Measurements from ENCODE around the gene UPP1.

The UPP1 gene

GRCh38 chr7:48045195-48045765 is 43.8 kb upstream of the UPP1 start:
- Histone ChIP-seq H3K4me1 (ENCODE audit: control insufficient read depth in 1 of 2, insufficient read depth in 1 of 2, low read depth in 1 of 2, low read length in 1 of 2) (no peaks in the 10 kb centered on the region), H3K27ac (no peak overlapping the region), H3K4me3 (ENCODE audit: low read depth in 1 of 2, low read length in 1 of 2) (no peak overlapping the region), H3K36me3 (no peaks in the 10 kb centered on the region), H3K9me3 (no peaks in the 10 kb centered on the region), H3K27me3 (peaks cover 12% of the 10 kb centered on the region)
- no peak for TF ChIP-seq CTCF (IDR thresholded peaks at IDR 0.05)

- no peaks in the 10 kb centered on the region for H3K4me1 ChIP-seq (ENCODE audit: control insufficient read depth in 1 of 2, insufficient read depth in 1 of 2, low read depth in 1 of 2, low read length in 1 of 2)
- H3K27ac ChIP-seq = no peak overlapping the region
- H3K4me3 ChIP-seq (ENCODE audit: low read depth in 1 of 2, low read length in 1 of 2) = no peak overlapping the region
- peaks cover 12% of the 10 kb centered on the region for H3K27me3 ChIP-seq
- no peak for TF ChIP-seq CTCF (IDR thresholded peaks at IDR 0.05)
- no peaks in the 10 kb centered on the region for H3K36me3 ChIP-seq
- H3K9me3 ChIP-seq = no peaks in the 10 kb centered on the region
Observed at GRCh38 chr7:48046458-48046857, 42.6 kb upstream of the UPP1 start.

- H3K9me3 ChIP-seq = no peaks in the 10 kb centered on the region
- H3K36me3 ChIP-seq = no peaks in the 10 kb centered on the region
- no peak for TF ChIP-seq CTCF (IDR thresholded peaks at IDR 0.05)
- H3K27ac ChIP-seq = no peak overlapping the region
- H3K4me1 ChIP-seq (ENCODE audit: control insufficient read depth in 1 of 2, insufficient read depth in 1 of 2, low read depth in 1 of 2, low read length in 1 of 2) = no peaks in the 10 kb centered on the region
- no peak overlapping the region for H3K4me3 ChIP-seq (ENCODE audit: low read depth in 1 of 2, low read length in 1 of 2)
- H3K27me3 ChIP-seq = peaks cover 12% of the 10 kb centered on the region
Observed at GRCh38 chr7:48048113-48048512, 41.0 kb upstream of the UPP1 start.

GRCh38 chr7:48049850-48050249 is 39.2 kb upstream of the UPP1 start:
- Histone ChIP-seq H3K27ac (no peak overlapping the region), H3K9me3 (no peaks in the 10 kb centered on the region), H3K27me3 (peaks cover 12% of the 10 kb centered on the region)

GRCh38 chr7:48052748-48053147 is 36.3 kb upstream of the UPP1 start:
- Histone ChIP-seq H3K4me1 (ENCODE audit: control insufficient read depth in 1 of 2, insufficient read depth in 1 of 2, low read depth in 1 of 2, low read length in 1 of 2) (no peaks in the 10 kb centered on the region), H3K9me3 (no peaks in the 10 kb centered on the region), H3K36me3 (no peaks in the 10 kb centered on the region), H3K27ac (no peak overlapping the region), H3K4me3 (ENCODE audit: low read depth in 1 of 2, low read length in 1 of 2) (no peak overlapping the region), H3K27me3 (no peaks in the 10 kb centered on the region)
- TF ChIP-seq CTCF (IDR thresholded peaks at IDR 0.05) = no peak

More at GRCh38 chr7:48049850-48050249, 39.2 kb upstream of the UPP1 start:
- Histone ChIP-seq H3K36me3 (no peaks in the 10 kb centered on the region), H3K4me3 (ENCODE audit: low read depth in 1 of 2, low read length in 1 of 2) (no peak overlapping the region), H3K4me1 (ENCODE audit: control insufficient read depth in 1 of 2, insufficient read depth in 1 of 2, low read depth in 1 of 2, low read length in 1 of 2) (no peaks in the 10 kb centered on the region)
- no peak for TF ChIP-seq CTCF (IDR thresholded peaks at IDR 0.05)

GRCh38 chr7:48053736-48054135 is 35.3 kb upstream of the UPP1 start:
- no peak overlapping the region for H3K4me3 ChIP-seq (ENCODE audit: low read depth in 1 of 2, low read length in 1 of 2)

More at GRCh38 chr7:48053736-48054135, 35.3 kb upstream of the UPP1 start:
- Histone ChIP-seq H3K4me1 (ENCODE audit: control insufficient read depth in 1 of 2, insufficient read depth in 1 of 2, low read depth in 1 of 2, low read length in 1 of 2) (peaks cover 2% of the 10 kb centered on the region in 2 experiments), H3K27ac (no peak overlapping the region), H3K9me3 (no peaks in the 10 kb centered on the region), H3K36me3 (no peaks in the 10 kb centered on the region), H3K27me3 (no peaks in the 10 kb centered on the region)
- no peak for TF ChIP-seq CTCF (IDR thresholded peaks at IDR 0.05)

Data from neutrophil (primary cell).